ENCODE results near the gene GAS2L2.
"Not testable (repeated sequence)": the region's sequence is repeated elsewhere in the genome, so short reads cannot be mapped to it uniquely, and the experiment has no call there.

The GAS2L2 gene

DNA sequence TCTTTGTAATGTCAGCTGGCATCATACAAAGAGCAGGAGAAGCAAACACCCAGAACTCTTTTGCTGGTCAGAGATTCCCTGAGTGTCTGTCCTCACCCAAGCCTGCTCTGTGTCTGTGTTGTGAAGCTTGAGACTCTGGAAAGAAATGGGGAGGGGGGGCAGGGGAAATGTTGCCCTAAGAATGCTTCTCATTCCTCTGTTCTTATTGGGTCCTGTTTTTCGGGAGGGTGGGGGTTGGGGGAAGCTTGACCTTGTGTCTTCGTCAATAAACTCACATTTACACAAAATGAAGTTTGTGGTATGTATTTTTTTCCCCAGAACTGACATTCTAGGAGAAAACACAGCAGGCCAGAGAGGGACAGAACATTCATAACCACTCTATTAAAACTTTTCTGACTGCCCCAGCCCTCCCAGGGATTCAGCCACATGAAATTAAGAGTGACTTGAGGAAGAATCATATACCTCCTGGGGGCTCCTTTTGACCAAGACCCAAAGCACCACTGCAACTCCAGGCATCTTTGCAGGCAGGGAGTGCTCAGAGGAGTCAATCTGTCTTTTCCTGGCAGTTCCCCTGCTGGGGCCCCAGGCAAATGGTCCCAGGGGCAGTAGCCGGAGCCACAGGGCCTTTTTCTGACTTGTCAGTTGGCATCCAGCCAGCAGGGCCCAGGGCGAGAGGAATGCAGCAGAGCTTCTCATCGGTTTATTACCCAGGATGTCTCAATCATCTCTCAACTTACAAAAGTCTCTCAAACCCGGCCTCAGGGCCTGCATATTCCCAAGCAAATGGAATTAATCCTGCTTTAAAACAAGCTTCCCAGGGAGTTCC is 26.7 kb downstream of the GAS2L2 start:
- DNase-seq: no peak

DNA sequence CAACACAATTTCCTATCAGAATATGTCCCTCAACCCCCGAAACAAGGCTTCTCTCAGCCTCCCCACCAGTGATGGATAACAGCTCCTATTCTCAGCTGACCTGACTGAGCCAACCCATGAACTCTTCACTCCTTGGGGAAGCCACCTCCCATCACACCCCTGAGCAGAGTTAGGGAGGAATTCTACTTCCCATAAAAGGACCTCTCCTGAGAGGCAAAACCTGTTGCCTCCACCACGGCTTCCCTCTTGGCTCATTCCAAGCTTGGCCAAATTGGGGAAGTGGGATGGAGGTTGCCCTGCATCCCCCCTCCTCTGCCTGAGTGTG is 27.3 kb downstream of the GAS2L2 start:
- DNase-seq: no peak

DNA sequence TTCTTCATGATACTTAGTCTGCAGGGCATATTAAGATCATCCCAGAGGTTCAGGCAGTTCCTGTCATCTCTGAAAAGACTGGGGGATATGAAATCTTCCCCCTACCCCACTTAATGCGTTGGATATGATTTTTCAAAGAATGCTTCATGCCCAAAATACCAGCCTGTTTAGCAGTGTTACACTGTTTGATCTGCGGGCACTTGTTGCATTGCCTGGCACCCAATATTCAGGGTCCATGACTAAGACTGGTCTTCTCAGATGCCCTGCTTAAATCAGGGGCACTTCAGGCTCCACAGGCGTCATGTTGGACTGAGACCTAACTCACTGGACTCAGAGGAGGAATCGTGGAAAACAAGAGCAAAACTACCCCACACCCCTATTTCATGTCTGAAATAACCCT is 28.0 kb downstream of the GAS2L2 start:
- no peak for DNase-seq

DNA sequence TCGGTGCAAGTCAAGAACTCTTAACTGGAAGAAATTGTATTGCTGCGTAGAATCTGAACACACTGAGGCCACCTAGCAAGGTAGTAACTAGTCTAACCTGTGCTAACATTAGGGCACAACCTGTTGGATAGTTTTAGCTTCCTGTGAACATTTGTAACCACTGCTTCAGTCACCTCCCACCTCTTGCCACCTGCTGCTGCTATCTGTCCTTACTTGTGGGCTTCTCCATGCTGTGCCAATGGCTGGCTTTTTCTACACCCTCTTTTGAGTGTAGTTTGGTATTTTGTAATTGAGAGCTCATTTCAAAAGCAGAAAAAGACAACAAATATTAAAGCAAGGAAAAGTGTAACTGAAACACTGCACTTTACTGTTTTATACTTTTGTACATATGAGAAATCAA is 29.3 kb downstream of the GAS2L2 start:
- DNase-seq: no peak

DNA sequence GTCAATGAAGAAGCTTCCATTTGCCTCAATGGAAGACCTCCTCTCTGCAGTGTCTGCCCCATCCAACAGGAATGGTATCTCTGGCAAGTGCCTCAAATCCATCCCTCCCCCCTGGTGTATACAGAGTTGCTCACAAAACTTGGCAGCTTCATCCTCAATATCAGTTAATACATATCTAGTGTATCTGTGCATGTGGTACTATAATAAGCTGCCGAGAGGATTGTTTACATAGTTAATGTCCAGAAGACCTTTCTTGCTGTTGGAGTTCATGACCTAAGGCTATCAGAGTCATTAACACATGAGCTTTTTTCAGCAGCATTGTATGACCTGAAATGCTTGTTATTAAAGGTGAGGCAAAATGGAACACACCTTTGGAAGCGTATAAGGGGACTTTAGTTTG is 35.6 kb downstream of the GAS2L2 start:
- no peak for DNase-seq

DNA sequence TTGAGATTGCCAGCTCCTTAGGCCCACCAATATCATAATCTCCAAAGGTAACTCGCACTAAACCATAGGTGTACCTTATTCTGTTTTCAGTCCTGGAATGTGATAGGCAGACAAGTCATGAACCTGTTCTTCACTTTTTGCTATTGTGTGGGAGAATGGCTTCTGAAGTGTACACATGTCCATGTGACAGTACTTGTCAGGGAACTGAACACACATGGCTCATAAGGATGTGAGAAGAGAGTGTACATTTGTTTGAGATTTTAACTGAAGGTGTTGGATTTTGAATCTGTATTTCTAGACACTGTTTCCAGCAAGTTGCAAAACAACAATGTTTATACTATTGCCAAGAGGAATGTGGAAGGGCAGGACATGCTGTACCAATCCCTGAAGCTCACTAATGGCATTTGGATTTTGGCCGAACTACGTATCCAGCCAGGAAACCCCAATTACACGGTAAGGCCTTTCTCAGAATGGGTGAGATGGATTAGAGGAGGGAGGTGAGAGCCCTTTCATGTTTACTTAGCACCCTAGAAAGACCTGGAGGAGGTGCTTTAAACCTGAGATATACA is 36.1 kb downstream of the GAS2L2 start:
- DNase-seq: no peak

DNA sequence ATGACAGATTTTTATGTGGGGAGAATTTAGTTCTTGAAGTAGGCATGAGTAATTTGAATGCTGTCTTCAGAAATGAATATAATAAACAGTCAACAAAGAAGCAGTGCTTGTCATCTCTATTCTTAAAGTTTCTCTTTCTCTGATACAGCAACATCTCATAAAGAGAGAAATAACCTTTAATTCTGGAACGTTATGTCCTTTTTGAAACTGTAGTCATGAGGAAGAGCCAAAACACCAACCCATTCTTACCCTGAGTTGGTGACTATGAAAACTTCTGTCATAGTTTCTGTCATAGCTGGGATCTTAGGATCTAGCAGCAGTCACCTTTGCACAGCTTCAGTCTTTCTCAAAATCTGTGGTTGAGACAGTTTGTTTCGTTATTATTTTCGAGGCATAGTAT is 36.9 kb downstream of the GAS2L2 start:
- no peak for DNase-seq

DNA sequence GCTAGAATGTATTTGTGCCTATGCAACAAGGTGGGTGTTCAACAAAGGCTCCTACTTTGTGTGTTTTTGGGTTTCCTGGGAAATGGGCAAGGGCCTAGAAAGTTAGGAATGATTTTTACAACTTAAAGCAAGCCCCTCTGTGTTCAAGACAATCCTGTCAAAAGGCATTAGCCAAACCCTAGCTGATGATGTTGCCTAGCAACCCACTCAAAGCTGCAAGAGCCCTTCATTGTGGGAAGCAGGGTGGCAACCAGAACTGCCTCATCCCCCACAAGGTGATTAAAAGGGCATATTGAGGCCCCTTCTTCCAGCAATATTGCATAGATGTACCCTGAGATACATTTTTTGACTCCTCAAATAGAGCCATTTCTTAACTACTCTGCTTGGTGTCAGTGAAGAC is 37.6 kb downstream of the GAS2L2 start:
- no peak for DNase-seq

DNA sequence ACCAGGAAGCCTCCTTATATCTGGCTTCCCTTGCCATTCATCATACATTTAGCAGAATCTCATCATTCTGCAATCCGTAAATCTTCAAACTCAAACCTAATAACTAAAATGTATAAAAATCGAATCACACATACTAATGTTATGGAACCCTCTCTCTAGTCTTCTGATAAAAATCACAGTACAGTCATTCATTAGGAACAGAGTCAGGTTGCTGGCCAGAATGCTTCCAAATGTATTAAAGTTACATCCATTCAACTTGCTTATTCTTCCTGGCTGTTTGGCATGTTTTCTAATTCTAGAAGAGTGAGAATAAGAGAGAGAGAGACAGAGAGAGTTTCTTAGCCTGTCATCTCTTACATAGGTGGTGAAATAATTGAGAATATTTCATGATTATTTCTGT is 38.1 kb downstream of the GAS2L2 start:
- DNase-seq: no peak

DNA sequence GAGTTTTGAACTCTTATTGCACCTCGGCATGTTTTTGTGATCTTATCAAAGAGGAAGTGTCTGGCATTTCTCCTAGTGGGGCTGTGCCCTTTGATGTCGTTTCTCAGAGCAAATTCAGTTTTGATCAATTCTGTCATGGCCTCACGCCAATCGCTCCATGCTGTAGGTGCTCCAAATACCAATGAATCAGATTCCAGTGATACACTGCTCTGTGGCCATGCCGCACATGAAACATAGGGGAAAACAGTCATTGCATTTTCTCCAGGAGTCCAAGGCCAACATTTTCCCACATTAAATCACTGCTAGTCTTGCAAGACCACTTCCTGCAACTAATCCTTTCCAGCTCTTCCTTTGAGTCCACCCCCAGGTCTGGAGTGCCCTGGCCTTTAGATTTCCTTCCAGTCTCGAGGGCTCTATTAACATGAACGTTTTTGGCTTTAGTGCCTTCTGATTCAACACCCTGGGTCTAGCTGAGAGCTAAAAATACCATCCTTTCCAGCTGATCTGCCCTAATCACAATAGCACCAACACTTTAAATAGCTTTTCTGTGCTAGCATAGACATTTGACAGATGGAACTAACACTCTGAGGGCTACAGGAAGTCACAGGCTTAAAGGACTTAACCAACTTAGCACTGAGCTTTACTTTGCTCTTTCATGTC is 39.8 kb downstream of the GAS2L2 start:
- DNase-seq: no peak

DNA sequence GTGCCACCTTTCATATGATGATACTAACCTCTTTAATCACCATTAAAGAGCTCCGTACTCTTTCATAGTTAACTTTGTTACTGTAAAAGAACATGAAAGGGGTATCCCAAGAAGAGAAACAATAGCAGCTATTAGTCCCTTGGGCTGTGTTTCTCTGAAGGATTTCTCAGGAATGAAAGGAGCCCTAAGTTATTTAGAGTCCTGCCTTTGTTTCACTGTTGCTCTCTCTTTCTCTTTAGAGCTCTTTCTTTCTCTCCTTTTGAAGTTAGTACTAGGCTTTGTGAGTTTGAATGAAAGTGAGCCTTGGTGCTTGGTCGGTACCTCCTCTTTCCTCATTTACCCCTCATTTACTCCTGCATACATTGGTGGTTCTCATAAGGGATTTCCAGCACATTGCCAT is 42.1 kb downstream of the GAS2L2 start:
- no peak for DNase-seq

DNA sequence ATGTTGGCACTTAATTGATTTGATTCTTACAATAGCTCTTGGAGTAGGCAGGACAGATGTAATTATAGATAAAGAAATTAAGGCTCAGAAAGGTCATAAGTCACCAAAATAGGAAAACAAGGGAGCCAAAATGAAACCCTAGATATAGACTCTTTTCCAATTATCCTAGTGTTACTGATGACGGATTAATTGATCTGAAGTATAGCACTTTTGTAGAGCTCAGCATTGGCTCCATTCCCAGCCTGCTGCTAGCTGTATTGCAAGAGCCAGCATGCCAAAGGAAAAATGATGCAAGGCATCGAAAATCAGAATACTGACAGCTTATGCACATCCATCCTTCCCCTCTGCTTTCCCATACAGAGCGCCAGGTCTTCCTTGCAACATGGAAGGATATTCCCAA is 43.2 kb downstream of the GAS2L2 start:
- DNase-seq: no peak

DNA sequence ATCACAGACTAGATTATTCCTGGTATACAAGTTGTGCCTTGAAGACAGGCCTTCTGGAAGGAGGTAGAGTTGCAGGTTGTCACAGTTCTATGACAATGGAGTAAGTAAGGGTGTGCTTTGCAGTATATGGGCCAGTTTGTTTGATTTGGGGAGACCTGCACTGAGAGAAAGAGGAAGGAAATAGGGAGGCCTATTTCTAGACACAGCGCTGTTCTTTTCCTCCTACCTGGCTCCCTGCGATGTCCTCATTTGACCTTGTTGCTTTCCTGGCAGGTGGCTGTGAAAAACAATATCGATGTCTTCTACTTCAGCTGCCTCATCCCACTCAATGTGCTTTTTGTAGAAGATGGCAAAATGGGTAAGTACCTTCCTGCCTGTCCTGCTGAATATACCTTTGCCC is 44.1 kb downstream of the GAS2L2 start:
- DNase-seq: no peak

DNA sequence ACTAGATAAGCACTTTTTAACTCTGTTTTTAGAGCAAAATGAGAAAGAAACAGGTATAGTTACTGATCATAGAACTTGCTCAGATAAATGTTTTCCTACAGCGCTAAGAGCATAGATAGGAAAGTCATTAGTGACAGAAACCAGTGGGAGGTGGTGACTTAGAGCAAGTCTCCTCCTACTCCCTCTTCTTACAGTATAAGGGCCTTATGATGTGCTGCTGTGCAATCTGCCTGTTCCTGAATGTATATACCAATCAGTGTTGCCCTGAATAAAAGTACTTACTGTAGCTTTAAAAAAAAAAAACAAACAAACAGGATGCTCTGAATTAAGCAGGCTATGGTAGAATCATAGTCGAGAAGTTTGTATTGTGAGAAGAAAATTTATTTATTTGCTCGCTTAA is 44.9 kb downstream of the GAS2L2 start:
- DNase-seq: no peak

DNA sequence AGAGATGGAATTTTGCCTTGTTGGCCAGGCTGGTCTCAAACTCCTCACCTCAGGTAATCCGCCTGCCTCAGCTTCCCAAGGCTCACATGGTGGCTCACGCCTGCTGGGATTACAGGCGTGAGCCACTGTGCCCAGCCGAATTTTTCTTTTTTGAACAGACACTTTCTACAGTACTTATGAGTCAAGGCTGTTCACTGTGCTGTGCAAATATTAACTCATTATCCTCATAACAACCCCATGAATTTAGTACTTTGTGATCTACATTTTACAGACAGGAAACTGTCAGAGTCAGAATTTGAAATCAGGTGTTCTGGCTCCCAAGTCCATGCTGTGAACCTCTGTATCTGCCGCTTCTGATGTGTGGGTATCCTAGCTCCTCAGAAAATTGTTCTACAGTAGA is 47.3 kb downstream of the GAS2L2 start:
- no peak for DNase-seq

DNA sequence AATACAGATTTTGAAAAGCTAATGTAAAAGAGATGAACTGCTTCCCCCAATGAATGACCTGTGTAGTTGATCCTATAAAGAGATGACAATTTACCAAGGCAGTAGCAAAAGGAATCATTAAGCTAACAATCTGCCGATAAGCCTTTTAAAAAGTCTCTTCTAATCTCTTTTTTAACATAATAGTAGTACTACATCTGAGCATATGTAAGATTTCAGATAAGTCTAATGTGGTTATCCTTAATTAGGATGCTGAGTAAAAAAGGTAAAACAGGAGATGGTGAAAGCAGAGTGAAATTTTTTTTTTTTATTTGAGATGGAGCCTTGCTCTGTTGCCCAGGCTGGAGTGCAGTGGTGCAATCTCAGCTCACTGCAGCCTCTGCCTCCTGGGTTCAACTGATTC is 47.8 kb downstream of the GAS2L2 start:
- no peak for DNase-seq

DNA sequence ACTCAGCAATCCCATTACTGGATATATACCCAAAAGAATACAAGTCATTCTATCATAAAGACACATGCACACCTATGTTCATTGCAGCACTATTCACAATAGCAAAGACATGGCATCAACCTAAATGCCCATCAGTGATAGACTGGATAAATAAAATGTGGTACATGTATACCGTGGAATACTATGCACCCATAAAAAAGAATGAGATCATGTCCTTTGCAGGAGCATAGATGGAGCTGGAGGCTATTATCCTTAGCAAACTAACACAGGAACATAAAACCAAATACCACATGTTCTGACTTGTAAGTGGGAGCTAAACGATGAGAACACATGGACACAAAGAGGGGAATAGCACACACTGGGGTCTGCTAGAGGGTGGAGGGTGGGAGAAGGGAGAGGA is 49.7 kb downstream of the GAS2L2 start:
- DNase-seq: not testable (repeated sequence)

DNA sequence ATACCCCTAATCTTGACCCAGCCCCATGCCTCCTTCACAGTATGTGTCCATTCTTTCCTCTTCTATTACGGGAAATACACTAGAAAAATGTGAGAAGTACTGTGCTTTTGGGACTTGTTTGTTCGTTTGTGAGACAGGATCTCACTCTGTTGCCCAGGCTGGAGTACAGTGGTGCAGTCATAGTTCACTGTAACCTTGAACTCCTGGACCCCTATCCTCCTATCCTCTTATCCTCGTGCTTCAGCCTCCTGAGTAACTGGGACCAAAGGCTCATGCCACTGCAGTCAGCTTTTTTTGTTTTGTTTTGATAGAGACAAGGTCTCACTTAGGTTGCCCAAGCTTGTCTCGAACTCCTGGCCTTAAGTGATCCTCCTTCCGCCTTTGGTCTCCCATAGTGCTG is 51.5 kb downstream of the GAS2L2 start:
- no peak for DNase-seq

DNA sequence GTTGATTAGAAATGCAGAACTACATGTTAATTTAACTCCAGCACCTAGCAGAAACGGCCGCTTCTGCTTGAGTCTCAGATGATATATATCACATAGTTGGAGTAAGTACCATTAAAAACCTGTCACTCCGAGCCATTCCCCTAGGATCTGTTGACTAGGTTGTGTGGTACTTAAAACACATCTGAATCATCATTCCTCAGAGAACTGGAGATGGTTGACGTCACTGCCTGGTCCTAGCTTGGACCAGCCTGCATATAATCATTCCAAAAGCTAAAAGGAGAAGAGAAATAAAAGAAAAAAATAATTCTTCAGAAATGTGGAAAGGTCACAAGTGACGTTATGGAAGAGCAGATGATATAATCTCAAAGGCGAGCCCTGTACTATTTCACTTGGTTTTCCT is 52.9 kb downstream of the GAS2L2 start:
- DNase-seq: no peak

DNA sequence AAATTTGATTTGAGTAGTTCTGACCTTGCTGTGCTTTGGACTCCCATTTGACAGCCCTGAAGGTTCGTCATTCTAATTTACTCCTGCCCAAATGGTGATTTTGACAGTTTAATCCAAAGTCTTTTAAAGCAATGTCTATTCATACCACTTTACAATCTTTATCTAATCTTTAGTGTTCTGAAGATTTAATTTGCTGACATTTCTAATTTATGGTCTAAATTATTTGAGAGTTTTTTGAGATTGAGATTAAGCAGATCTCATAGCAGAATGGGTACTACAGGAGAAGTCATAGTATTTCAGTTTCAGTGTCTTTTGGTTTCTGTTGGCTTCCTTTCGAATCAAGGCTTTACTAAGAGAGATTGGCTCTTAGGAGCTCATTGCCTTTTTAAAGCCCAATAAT is 54.2 kb downstream of the GAS2L2 start:
- no peak for DNase-seq

DNA sequence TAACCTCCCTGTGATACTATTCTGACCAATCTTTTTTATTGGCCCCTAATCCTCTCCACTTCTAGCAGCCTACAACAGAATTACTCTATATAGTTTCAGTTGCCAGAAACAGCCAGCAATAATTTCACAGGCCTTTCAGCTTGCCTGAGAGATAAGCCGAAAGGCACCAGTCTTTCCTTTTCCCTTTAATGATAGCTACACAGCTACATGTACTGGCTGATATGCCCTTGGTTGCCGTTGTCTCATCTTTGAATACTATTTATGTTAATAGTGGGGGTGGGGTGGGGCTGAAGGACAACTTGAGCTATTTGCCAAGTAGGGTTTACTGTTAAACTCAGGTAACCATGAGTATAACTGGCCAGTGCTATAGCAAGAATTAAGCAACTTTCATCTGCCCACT is 57.4 kb downstream of the GAS2L2 start:
- no peak for DNase-seq

DNA sequence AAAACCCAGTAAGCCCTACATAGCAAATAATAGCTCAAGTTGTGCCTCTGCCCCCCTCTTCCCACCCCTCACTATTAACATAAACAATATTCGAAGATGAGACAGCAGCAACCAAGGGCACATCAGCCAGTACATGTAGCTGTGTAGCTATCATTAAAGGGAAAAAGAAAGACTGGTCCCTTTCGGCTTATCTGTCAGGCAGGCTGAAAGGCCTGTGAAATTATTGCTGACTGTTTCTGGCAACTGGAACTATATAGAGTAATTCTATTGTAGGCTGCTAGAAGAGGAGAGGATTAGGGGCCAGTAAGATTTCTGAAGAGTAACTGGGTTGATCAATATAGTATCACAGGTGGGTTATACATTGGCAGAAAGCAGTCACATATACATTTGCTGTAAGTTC is 58.1 kb downstream of the GAS2L2 start:
- DNase-seq: no peak
